ENCODE measurements around the gene YARS2. TPM values are rescaled to one million over a fixed set of nuclear protein-coding genes. Genes with fewer than 3 reads are reported as not detected.

Gene YARS2
- total RNA-seq: 10 to 100 TPM; 19.0 to 37.6 TPM

GRCh38 chr12:32755654-32756475 lies at the start of gene YARS2:
Gene YARS2, minus strand, starts transcription at chr12:32755897. Its CDS starts 23 bp downstream, at chr12:32755874.
- peaks cover 10% of the 10 kb centered on the region for H3K4me1 Mint-ChIP-seq
- H3K27ac Mint-ChIP-seq: peak within 1 kb of the TSS; percentile 87
- H3K4me3 Mint-ChIP-seq: peak within 1 kb of the TSS; percentile 94
- no peaks in the 10 kb centered on the region for H3K9me3 Mint-ChIP-seq
- ATAC-seq (replicated peaks): peak; percentile 92
- H3K36me3 Mint-ChIP-seq (ENCODE audit: low read depth): peaks cover 36% of the 10 kb centered on the region
- H3K27me3 Mint-ChIP-seq: no peaks in the 10 kb centered on the region

GRCh38 chr12:32804301-32804700 lies 48.6 kb upstream of the YARS2 start:
- no peak for ATAC-seq (replicated peaks)
- Mint-ChIP-seq H3K36me3 (ENCODE audit: low read depth) (no peaks in the 10 kb centered on the region), H3K27me3 (peaks cover 18% of the 10 kb centered on the region), H3K27ac (no peak overlapping the region), H3K4me1 (no peaks in the 10 kb centered on the region), H3K4me3 (no peak overlapping the region), H3K9me3 (peaks cover 13% of the 10 kb centered on the region)

GRCh38 chr12:32801269-32801980 lies 45.7 kb upstream of the YARS2 start:
- H3K4me1 Mint-ChIP-seq: no peaks in the 10 kb centered on the region
- no peaks in the 10 kb centered on the region for H3K36me3 Mint-ChIP-seq (ENCODE audit: low read depth)
- H3K27me3 Mint-ChIP-seq: peaks cover 3% of the 10 kb centered on the region
- no peak overlapping the region for H3K27ac Mint-ChIP-seq
- ATAC-seq (replicated peaks): no peak
- H3K9me3 Mint-ChIP-seq: no peaks in the 10 kb centered on the region
- H3K4me3 Mint-ChIP-seq: no peak overlapping the region

GRCh38 chr12:32794281-32794680 lies 38.6 kb upstream of the YARS2 start:
- no peak overlapping the region for H3K27ac Mint-ChIP-seq
- H3K36me3 Mint-ChIP-seq (ENCODE audit: low read depth): no peaks in the 10 kb centered on the region
- no peak overlapping the region for H3K4me3 Mint-ChIP-seq
- H3K27me3 Mint-ChIP-seq: peaks cover 8% of the 10 kb centered on the region
- H3K4me1 Mint-ChIP-seq: no peaks in the 10 kb centered on the region
- no peaks in the 10 kb centered on the region for H3K9me3 Mint-ChIP-seq
- ATAC-seq (replicated peaks): no peak

GRCh38 chr12:32789916-32790315 lies 34.2 kb upstream of the YARS2 start:
- no peak for ATAC-seq (replicated peaks)
- Mint-ChIP-seq H3K4me3 (no peak overlapping the region), H3K9me3 (no peaks in the 10 kb centered on the region), H3K27ac (no peak overlapping the region), H3K36me3 (ENCODE audit: low read depth) (no peaks in the 10 kb centered on the region), H3K27me3 (peaks cover 11% of the 10 kb centered on the region), H3K4me1 (no peaks in the 10 kb centered on the region)

- Mint-ChIP-seq H3K4me1 (no peaks in the 10 kb centered on the region), H3K27me3 (peaks cover 13% of the 10 kb centered on the region), H3K4me3 (no peak overlapping the region), H3K9me3 (no peaks in the 10 kb centered on the region), H3K27ac (no peak overlapping the region), H3K36me3 (ENCODE audit: low read depth) (no peaks in the 10 kb centered on the region)
- no peak for ATAC-seq (replicated peaks)
Measured at GRCh38 chr12:32789446-32789845, 33.7 kb upstream of the YARS2 start.

GRCh38 chr12:32788405-32788804 lies 32.7 kb upstream of the YARS2 start:
- Mint-ChIP-seq H3K4me3 (no peak overlapping the region), H3K4me1 (no peaks in the 10 kb centered on the region), H3K9me3 (no peaks in the 10 kb centered on the region), H3K27me3 (peaks cover 9% of the 10 kb centered on the region), H3K27ac (no peak overlapping the region), H3K36me3 (ENCODE audit: low read depth) (no peaks in the 10 kb centered on the region)
- no peak for ATAC-seq (replicated peaks)

- Mint-ChIP-seq H3K9me3 (no peaks in the 10 kb centered on the region), H3K4me3 (no peak overlapping the region), H3K4me1 (no peaks in the 10 kb centered on the region), H3K36me3 (ENCODE audit: low read depth) (no peaks in the 10 kb centered on the region), H3K27me3 (peaks cover 8% of the 10 kb centered on the region), H3K27ac (no peak overlapping the region)
- no peak for ATAC-seq (replicated peaks)
Measured at GRCh38 chr12:32785557-32785956, 29.9 kb upstream of the YARS2 start.

GRCh38 chr12:32783029-32783428 lies 27.3 kb upstream of the YARS2 start:
- no peak overlapping the region for H3K4me3 Mint-ChIP-seq
- H3K36me3 Mint-ChIP-seq (ENCODE audit: low read depth): no peaks in the 10 kb centered on the region
- no peak overlapping the region for H3K27ac Mint-ChIP-seq
- ATAC-seq (replicated peaks): no peak
- peaks cover 12% of the 10 kb centered on the region for H3K27me3 Mint-ChIP-seq
- no peaks in the 10 kb centered on the region for H3K9me3 Mint-ChIP-seq
- no peaks in the 10 kb centered on the region for H3K4me1 Mint-ChIP-seq

- no peaks in the 10 kb centered on the region for H3K9me3 Mint-ChIP-seq
- no peak for ATAC-seq (replicated peaks)
- no peak overlapping the region for H3K27ac Mint-ChIP-seq
- peaks cover 18% of the 10 kb centered on the region for H3K27me3 Mint-ChIP-seq
- no peaks in the 10 kb centered on the region for H3K4me1 Mint-ChIP-seq
- H3K4me3 Mint-ChIP-seq: no peak overlapping the region
- H3K36me3 Mint-ChIP-seq (ENCODE audit: low read depth): no peaks in the 10 kb centered on the region
Measured at GRCh38 chr12:32780071-32780470, 24.4 kb upstream of the YARS2 start.

GRCh38 chr12:32777691-32778175 lies 22.0 kb upstream of the YARS2 start:
- H3K9me3 Mint-ChIP-seq: no peaks in the 10 kb centered on the region
- H3K27me3 Mint-ChIP-seq: peaks cover 20% of the 10 kb centered on the region
- no peak overlapping the region for H3K4me3 Mint-ChIP-seq
- H3K27ac Mint-ChIP-seq: no peak overlapping the region
- H3K36me3 Mint-ChIP-seq (ENCODE audit: low read depth): no peaks in the 10 kb centered on the region
- ATAC-seq (replicated peaks): no peak
- no peaks in the 10 kb centered on the region for H3K4me1 Mint-ChIP-seq

GRCh38 chr12:32777159-32777558 lies 21.5 kb upstream of the YARS2 start:
- Mint-ChIP-seq H3K27me3 (peaks cover 20% of the 10 kb centered on the region), H3K4me1 (no peaks in the 10 kb centered on the region), H3K9me3 (no peaks in the 10 kb centered on the region), H3K4me3 (no peak overlapping the region), H3K36me3 (ENCODE audit: low read depth) (no peaks in the 10 kb centered on the region), H3K27ac (no peak overlapping the region)
- no peak for ATAC-seq (replicated peaks)

GRCh38 chr12:32776258-32776657 lies 20.6 kb upstream of the YARS2 start:
- Mint-ChIP-seq H3K27ac (no peak overlapping the region), H3K36me3 (ENCODE audit: low read depth) (no peaks in the 10 kb centered on the region), H3K27me3 (peaks cover 18% of the 10 kb centered on the region), H3K4me1 (no peaks in the 10 kb centered on the region), H3K9me3 (no peaks in the 10 kb centered on the region), H3K4me3 (no peak overlapping the region)
- ATAC-seq (replicated peaks): no peak

GRCh38 chr12:32773691-32774090 lies 18.0 kb upstream of the YARS2 start:
- Mint-ChIP-seq H3K4me3 (no peak overlapping the region), H3K27me3 (peaks cover 18% of the 10 kb centered on the region), H3K4me1 (no peaks in the 10 kb centered on the region), H3K36me3 (ENCODE audit: low read depth) (no peaks in the 10 kb centered on the region), H3K27ac (no peak overlapping the region), H3K9me3 (no peaks in the 10 kb centered on the region)
- ATAC-seq (replicated peaks): no peak

GRCh38 chr12:32770141-32770540 lies 14.4 kb upstream of the YARS2 start:
- Mint-ChIP-seq H3K9me3 (no peaks in the 10 kb centered on the region), H3K27me3 (peaks cover 13% of the 10 kb centered on the region), H3K4me3 (no peak overlapping the region), H3K36me3 (ENCODE audit: low read depth) (no peaks in the 10 kb centered on the region), H3K27ac (no peak overlapping the region), H3K4me1 (no peaks in the 10 kb centered on the region)
- ATAC-seq (replicated peaks): no peak
